Islet of Langerhans (tissue), 1 donor: ENCODE data around the gene FSCN2.

Experiments used
- FAIRE-seq: peaks from one replicate; lab custom pipeline; 2011; peaks lifted over from hg19 to GRCh38; lab: Jason Lieb, UNC

Gene FSCN2

DNA sequence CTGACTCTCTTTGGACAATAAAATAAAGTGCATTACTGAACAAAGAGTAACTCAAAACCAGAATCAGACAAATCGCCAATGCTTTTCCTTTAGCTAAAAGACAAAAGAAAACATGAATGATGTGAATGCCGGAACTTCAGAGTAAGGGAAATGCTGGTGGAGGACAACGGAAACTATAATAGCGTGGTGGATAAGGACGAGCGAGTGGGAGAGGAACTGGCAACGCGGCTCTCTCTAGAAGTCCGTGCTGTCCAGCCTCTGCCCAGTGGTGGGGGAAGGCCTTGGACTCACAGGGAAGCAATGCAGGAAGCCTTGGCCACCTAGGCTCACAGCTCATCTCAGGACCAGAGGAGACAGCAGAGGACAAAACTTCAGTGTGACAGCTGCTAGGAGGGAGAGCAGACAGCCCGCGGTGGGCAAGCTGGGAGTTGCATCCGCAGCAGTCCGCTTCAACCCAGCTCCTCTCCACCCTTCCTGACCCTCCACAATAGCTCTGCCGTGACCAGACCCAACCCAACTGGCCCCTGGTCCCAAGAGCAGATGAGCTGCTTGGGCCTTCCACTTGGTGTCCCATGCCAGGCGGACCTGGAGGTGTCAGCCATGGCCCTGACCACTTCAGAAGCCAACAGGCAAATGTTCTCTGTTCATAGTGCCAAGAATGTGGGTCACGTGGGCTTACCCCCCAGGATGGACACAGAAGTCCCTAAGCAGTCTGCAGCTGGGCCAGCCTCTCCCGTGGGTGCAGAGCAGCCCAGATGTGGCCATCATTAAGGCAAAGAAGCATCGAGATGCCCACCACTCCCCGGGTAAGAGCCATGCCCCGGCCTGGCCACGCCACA is 29.3 kb downstream of the FSCN2 start:
- FAIRE-seq, result no peak

DNA sequence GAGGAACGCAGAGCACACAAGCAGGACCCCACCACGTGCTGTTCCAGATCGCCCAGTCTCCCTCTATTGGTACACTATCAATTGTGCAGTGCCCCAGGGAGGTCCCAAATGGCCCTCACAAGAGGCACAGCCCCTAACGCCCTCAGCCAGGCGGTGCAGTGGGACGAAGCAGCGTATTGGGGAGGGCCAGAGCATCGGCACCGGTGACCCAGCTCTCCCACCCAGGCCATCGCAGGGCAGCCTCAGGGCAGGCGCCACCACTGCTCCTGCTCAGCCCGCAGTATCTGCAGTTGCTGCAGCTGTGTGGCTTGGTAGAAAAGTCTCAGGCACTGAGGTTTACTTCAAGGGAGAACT is 29.9 kb downstream of the FSCN2 start:
- FAIRE-seq, result no peak

DNA sequence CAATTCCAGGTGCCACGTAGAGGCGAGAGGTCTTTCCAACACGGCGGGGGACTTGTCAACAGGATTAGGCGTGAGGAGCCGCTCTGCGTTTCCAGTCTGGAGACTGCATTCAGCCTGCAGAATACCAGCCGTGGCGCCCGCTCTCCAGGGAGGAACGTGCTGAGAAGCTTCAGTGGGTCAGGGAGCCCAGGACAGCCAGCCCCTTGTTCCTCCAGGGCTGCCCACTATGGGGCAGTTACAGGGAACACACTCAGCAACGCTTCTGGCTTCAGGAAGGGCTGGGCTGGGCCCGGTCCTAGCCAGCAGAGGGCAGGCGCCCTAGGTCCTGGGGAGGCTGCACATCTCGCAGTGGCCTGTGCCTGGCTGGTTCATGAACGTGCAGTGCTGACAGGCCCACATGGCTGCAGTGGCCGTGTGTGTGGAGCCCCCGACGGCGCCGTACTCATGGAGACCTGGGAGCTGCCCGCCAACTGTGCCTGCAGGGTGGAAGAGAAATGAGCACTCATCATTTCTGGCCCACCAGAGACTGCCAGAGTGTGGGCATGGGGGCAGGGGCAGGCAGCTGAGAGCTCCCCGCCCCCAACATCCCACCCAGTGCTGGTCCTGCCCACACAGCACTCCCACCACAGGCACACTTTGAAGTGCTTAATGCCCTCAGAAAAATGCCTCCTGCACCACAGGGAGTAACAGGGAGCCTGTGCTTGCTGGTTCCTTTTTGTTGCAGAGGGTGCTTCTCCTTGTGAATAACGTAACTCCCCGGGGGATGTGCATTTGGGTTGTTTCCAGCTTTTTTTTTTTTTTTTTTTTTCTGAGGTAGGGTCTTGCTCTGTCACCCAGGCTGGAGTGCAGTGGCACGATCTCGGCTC is 31.0 kb downstream of the FSCN2 start:
- no peak for FAIRE-seq

DNA sequence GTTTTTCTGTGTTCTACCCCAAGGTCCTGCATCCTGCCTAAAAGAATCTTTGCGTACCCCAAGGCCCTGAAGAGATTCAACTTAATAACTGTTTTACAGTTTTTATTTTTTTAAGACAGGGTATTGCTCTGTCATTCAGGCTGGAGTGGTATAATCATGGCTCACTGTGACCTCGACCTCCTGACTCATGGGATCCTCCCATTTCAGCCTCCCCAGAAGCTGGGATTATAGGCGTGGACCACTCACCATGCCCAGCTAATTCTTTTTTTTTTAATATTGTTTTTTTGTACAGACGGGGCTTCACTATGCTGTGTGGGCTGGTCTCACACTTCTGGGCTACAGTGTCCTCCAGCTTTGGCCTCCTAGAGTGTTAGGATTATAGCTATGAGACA is 33.3 kb downstream of the FSCN2 start:
- FAIRE-seq, result no peak

DNA sequence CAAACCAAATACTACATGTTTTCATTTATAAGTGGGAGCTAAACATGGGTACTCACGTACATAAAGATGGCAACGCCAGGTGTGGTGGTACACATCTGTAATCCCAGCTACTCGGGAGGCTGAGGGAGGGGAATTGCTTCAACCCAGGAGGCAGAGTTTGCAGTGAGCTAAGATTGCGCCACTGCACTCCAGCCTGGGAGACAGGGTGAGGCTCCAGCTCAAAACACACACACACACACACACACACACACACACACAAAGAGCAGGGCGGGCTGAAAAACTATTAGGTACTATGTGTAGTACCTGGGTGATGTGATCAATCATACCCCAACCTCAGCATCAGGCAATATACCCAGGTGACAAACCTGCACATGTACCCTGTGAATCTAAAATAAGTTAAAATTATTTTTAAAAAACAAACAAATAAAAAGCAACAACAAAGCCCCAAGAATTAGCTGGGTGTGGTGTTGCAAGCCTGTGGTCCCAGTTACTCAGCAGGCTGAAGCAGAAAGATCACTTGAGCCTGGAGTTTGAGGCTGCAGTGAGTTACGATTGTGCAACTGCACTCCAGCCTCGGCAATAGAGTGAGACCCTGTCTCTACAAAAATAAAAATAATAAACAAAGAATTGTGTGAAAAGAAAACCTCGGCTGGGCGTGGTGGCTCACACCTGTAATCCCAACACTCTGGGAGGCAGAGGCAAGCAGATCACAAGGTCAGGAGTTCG is 35.8 kb downstream of the FSCN2 start:
- FAIRE-seq, result no peak

DNA sequence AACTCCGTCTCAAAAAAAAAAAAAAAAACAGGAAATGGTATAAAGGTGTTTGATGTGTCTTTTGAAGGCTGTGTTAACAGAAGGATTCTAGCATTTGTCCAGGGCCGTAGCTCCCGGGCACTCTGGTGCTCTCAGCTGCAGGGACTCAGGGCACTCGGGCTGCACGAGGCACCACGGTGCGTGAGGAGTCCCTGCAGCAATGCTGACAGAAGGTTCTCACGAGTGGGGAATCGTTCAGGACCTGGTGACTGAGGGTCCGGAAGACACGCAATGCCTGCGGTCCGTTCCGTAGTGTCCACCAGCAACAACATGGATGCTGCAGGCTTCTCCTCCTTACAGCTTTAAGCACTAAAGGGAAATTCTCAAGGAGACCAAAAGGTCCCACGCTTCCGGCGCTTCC is 36.6 kb downstream of the FSCN2 start:
- no peak for FAIRE-seq

DNA sequence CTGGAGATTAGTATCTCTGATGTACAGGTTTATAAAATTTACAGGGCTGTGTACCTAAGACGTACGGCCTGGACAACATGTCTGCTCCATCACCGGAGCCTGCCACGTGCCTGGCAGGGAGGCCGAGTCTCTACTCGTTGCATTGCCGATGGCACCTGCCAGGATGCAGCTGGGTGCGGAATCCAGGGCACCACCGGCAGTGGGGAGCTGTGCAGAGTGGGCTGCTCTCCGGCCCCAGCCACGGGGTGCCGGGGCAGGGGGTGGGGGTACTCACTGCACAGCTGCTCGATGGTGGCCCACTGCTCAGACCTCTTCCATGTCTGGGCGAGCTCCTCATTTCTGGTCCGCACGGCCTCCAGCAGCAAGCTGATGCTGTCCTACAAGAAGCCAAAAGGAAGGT is 37.1 kb downstream of the FSCN2 start:
- no peak for FAIRE-seq

DNA sequence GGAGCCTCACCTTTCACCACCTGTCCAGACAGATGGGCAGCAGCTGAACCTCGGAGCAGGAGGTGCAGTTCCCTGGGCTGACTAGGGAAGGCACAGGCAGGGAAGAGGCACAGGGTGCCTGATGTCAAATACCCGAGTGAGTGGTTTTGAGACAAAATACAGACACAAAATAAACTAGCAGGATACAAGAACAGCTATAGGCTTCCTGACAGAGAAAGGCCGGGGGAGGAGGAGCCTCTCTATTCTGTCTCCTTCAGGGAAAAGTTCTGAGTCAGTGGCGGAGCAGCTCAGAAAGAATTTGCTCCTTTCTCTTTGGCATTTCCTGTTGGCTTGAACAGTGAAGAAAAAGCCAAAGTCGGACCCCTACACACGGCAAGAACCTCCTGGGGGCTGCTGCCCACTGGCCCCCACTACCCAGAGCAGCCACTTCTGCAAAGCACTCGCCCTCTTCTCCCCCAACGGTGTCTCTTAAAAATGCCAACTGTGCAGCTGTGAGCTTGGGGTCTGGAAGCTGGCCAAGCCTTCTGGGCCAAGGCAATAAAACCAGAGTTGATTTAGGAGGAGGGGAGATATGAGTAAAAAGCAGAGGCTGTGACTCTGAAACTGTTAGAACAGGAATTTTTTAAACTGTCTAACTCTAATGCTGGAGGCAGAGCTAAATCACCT is 38.4 kb downstream of the FSCN2 start:
- peak; percentile 72 for FAIRE-seq

DNA sequence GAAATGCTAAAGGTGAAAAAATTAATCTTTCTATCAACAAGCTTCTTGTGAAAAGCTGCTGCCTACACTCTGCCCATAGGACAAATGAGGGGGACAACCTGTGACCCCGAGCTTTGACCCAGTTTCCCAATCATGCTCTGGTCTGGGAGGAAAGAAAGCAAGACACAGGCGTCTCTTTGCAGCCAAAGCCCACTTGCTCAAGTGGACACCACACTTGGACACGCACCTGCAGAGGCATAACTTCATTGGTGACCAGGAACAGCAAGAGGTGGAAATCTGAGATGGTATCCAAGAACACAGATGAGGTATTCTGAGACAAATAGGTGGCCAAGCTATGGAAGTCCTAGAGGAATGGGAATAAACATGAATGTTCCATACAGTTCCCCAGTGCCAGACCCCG is 39.0 kb downstream of the FSCN2 start:
- no peak for FAIRE-seq

DNA sequence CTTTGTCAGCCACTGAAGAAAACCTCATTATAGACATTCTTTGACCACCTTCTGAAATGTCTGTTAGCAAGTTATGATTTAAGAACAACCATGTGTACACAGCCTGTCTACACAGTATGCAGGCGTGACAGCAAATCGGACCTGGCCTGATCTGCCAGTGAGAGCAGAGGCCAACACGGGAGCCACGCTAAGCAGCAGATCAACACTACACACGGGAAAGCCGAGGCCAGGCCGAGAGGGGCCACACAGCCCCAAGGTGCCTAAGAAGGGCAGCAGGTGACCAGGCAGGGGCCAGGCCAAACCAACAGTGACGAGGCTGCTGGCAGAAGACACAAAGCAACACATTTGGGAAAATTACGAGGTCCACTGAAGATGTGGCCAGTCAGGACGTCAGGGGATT is 40.2 kb downstream of the FSCN2 start:
- FAIRE-seq, result no peak

DNA sequence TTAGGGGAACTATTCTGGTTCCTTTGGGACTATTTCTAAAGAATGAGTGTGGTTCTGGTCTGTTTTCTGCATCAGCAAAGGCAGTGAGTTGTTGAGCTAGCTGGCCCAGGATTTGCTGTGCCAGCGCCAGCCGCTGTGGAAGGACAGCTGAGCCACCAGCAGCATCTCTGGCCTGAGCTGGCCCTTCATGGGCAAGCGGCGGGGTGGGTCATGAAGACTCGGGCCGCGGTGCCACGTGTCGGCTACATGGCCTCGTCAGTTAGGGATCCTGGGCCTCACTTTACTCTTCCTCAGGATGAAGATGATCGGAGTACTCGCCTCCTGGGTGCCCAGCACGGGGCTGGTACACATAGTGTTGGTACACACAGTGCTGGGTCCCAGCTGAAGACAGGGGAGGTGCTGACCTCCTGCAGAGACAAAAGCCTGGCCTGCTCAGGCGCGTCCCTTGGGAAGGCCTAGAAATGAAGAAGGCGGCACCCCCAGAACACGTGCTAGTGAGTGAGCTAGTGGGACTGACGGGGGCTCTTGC is 41.9 kb downstream of the FSCN2 start:
- FAIRE-seq, result no peak

DNA sequence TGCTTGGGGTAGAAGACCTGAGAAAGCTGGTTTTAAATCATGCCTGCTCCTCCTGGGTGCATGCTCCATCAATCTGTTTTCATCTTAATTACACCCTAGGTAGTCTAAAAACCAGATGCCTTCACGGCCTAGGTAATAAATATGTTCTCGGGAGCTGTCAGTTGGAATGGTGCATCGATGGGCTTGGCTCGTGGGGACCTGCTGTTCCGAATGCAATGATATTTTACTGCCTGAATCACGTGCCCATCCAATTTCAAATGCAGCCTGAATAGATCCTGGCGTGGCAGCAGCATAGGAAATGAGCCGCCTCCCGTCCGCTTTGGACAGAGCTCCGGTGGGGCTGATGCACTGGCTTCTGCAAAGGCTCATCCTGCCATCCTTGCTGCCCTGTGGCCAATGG is 42.8 kb downstream of the FSCN2 start:
- FAIRE-seq, result no peak

DNA sequence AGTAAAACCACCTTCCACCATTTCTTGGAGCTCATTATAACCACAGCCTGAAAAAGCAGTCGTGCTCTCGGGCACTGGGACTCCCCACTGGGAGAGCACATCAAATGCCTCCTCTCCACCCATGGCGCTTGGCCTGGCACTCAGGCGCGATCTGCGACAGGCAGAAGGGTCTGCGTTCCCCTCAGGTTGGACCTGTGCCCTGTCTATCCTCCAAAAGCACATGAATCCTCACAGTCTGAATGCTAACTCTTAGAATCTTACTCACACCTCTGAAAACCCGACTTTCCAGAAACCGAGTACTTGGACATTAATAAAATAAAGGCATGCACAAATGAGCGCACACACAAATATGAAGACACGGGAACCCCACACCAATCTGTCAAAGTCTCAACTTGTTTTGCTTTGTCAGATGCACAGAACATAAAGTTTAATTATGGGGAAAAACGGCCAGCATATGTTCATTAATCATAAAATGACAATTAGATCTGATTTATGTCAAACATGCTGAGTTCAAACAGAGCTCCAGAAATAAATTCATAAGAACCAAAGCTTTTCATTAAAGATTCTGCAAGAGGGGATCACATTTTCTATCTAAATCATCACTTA is 44.5 kb downstream of the FSCN2 start:
- no peak for FAIRE-seq

DNA sequence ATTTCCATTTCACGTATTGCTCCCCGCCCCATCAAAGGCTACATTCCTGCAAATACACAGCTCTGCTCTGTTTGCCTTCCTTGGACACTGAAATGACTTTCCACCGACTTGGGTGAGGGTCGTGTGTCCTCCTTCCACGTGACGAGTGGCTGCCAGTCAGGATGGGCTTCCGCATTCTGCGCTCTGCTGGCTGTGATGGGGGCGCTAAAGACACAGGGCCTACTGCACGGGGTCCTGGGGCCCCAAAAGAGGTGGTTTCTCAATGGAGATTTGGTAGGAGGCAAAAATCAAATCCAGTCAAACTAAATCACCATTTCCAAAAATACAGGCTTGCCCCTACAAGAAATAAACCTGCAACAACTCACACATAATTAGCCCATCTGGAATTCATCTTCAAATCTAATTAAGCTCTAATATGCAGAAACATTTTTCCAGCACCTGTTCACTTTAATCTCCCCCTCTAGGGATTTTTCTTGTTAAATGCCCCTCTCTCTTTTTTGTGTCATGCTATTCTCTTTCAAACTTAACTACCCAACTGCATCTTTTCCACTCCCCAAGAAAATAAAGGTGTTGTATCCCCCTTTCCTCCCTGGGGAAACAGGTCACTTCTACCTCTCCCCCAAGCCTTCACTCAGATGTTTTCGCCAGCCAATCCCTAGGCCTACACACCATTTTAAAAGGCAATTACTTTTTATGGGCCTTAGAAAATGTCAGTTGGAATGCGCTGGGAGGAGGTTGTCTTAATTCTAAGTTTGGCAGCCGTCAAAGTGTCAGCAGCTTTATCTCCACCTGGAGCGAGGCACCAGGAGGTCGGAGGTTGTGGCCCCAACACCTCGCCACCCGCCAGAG is 45.8 kb downstream of the FSCN2 start:
- no peak for FAIRE-seq

DNA sequence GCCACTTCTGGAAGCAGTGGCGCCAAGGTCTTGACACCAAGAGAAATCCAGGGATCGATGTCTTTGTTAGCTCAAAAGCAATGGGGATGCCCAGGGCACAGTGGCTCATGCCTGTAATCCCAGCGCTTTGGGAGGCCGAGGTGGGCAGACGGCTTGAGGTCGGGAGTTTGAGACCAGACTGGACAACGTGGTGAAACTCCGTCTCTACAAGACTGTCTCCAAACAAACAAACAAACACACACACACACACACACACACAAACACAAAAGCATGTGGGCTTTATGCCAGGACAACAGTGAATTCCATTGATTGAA is 46.4 kb downstream of the FSCN2 start:
- no peak for FAIRE-seq

DNA sequence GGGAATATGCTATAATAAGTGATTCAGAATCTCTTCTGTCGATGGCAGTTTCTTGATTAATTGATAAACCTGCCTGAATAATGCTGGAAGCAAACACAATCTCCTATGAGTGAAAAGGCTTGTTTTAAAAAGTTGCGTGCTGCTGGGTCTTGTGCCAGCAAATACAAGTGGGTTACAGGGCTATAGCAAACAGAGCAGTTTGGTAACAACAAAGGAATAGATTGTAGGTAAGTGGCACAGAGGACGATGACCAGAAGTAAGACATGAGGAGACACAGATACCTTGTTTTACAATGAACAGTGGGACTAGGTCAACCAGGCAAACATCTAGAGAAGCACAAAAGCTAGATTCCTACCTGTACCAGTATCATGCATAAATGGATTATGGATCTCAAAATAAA is 47.7 kb downstream of the FSCN2 start:
- FAIRE-seq, result no peak

DNA sequence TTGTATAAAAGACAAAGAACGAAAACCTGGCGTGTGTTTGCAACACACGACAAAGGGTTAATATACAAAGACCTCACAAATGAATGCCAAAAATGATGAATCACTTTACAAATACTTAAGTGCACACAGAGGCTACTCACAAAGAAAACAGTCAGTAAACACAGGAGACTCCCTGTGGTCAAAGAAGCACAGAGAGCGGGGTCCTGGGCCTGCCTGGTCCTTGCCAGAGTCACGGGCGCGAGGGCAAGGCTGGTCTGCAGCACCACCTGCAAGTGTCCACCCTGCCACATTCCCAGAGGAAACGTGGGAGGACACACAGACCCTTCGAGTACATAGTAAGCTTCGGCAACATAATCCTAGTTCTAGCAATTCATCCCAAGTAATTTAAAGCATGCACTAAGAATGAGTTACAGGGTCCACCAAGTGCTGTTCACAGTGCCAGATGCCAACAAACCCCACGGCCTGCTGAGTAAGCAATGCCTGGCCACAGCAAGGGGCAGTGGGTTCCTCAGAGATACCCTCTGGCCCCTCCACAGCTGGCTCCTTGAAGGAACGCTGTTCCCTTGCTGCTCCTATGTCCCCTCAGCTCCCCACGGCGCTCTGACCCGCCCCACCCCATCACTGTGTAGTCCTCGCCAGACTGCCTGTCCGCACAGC is 48.6 kb downstream of the FSCN2 start:
- FAIRE-seq, result no peak

DNA sequence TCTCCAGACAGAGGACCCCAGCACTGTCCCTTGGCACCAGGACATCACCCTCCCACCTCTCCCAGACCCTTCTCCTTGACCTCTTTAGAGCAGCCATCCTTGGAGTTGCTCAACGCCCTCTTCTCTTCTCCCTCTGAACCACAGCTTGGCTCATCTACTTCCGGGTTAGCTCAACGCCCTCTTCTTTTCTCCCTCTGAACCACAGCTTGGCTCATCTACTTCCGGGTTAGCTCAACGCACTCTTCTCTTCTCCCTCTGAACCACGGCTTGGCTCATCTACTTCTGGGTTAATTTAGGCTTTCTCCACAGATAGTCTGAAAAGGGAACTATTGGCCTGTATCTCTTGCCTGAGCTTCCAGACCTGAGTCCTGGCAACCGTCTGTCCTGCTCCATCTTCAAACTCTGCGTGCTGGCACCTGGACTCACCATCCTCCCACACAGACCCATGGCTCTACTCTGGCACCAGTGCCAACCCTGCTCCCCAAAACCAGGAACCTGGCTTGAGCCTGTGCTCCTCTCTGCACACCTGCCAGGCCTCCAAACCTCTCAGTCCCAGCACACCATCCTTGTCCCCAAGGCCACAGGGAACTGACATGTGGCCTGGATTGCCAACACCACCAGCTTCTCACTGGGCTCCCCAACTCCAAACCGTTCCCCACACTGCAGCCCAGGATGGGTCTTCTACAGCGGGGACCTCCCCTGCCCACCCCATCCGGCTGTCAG is 49.3 kb downstream of the FSCN2 start:
- no peak for FAIRE-seq

DNA sequence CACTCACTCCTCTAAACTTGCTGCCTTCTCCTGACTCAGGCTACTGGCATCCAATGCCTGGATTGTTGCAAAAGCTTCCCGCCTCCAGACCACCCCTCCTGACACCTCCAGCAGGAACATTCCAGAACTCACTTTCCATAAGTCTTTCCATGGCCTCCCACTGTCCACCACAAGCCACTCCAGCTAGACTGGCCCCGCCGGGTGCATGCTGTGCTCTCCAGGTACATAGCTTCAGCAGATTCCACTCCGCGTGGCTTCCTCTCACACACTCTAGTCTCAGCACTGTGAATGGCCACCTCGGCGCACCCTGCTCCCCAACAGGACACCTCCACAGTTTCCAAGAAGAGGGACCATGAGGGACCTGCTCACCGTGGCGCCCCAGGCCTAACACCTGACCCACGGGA is 49.9 kb downstream of the FSCN2 start:
- FAIRE-seq, result no peak
